Stimulated activated CD8-positive, alpha-beta memory T cell treated with anti-CD3 and anti-CD28 coated beads, Interleukin-7, amount 100 ng/mL, for 48 hours (primary cell): Measurements from ENCODE around the gene ADCY7.

Experiments
- DNase-seq, 2 donors: peaks; one replicate each; pipeline ENCODE4 v3.0.0-alpha.2; 2020; ENCODE audit warnings: low read depth in 1 of 2; ENCODE audit errors: extremely low read depth in 1 of 2

Gene ADCY7

DNA sequence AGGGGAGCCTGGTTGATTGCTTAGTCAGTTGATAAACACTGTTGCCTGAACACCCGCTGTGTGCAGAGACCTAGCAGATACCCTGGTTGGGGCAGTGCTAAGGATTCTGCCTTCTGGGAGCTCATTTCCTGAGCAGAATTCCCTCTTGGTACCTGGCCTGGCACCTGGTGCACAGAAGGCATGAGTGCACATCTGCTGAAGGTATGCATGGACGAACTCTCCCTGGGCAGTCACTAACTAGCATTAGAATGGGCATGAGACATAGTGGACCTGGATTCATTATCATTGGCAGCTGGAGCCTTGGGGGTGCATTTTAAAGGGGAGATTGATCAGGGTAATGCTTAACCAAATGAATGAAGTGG, 13.1 kb downstream of the ADCY7 start:
- no peak for DNase-seq

DNA sequence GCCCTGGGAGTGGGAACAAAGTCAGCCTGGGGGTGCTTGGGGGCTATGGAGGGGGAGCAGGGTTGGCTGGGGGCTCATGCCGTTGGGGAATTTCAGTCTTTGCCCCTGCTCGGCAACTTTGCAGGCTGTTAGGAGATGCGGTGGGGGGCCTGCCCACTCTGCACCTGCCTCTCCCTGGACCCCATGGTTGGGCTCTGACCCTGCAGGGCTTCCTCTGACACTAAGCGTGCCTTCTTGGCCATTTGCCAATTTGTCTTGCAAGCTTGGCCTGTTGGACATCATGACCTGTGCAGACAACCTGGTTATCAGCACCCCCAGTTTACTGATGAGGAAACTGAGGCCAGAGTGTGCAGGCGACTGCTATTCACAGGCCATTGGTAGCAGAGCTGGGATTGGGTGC, 14.6 kb downstream of the ADCY7 start:
- DNase-seq = no peak

GRCh38 chr16:50281391-50282009, 15.1 kb downstream of the ADCY7 start:
- no peak for DNase-seq

GRCh38 chr16:50282010-50282538, 15.7 kb downstream of the ADCY7 start:
- DNase-seq = no peak

DNA sequence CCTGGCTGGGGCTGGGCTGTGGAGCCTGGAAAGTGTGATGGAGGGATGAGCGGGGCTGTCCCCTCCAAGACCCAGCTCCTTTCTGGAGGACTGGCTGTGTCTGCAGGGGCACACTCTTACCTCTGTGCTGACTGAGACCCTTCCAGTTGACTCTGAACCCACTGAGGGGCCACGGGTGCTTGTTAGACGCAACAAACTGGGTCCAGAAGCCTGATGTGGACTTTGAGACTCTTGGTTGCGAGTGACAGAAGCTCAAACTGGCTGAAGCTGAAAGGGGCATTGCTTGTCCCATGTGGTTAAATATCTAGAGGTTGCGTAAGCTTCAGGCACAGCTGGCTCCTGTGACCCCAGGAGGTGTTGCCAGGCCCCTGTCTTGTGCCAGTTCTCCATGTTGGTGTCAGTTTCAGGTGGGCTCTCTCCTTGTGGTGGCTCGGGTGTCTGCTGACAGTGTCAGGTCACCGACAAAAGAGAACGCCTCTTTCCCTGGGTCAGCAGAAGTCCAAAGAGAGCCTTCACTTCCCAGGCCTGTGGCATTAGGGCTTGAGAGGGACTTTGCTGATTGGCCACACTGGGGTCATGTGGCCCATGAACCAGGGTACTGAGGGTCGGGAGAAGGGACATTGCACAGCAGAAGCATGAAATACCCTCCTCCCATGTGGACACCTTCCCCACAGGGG, 16.7 kb downstream of the ADCY7 start:
- DNase-seq = no peak

- no peak for DNase-seq
These were observed 18.0 kb downstream of the ADCY7 start for GRCh38 chr16:50284131-50284911.

DNA sequence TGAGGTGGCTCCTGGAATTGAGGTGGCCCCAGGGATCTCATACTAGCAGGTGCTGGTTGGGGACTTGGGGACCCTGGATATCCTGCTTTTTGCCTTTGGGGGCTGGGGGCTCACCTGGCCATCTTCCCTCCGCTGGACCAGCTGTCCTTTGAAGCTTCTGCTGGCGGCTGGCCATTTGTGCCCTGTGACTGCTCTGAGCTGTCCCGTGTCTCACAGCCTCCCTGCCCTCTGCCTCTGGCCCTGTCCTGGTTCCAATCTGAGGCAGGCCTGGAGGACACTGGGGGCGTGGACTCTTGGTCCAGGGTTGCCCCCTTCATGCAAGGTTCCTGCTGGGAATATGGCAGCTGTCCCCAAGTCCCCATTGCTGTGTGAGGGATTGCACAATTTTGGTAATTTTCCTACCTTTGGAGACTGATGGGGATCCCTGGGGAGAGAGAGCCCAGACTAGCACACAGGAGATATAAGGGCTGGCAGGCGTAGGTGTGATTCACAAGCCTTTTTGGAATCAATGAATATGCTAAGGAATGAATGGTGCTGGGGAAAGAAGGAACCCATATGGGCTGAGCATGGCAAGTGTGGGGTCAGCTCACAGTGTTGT, 19.2 kb downstream of the ADCY7 start:
- DNase-seq = no peak

GRCh38 chr16:50286681-50287080, 20.3 kb downstream of the ADCY7 start:
- no peak for DNase-seq

- DNase-seq = no peak
These were observed 21.7 kb downstream of the ADCY7 start for GRCh38 chr16:50288026-50288425.

- DNase-seq = no peak
These were observed 22.6 kb downstream of the ADCY7 start for GRCh38 chr16:50288920-50289319.

- no peak for DNase-seq
These were observed 23.8 kb downstream of the ADCY7 start for GRCh38 chr16:50289950-50290764.

DNA sequence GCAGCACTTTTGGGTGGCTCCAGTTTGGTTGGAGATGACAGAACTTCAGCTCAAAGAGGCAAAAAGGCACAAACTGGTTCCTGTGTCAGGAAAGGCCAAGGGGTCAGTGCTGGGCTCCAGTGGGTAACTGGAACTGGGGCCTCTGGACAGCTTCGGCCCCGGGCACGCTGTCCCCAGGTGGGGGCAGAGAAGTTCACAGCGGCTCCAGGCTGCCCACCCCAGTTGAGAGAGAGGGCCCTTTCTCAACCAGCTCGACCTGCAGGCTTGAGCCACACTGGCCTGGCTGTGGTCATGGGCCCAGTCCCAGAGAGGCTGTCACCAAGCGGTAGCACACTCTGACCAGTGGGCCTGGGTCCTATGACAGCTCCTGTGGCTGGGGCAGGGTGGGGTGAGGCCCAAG, 24.5 kb downstream of the ADCY7 start:
- DNase-seq = no peak

DNA sequence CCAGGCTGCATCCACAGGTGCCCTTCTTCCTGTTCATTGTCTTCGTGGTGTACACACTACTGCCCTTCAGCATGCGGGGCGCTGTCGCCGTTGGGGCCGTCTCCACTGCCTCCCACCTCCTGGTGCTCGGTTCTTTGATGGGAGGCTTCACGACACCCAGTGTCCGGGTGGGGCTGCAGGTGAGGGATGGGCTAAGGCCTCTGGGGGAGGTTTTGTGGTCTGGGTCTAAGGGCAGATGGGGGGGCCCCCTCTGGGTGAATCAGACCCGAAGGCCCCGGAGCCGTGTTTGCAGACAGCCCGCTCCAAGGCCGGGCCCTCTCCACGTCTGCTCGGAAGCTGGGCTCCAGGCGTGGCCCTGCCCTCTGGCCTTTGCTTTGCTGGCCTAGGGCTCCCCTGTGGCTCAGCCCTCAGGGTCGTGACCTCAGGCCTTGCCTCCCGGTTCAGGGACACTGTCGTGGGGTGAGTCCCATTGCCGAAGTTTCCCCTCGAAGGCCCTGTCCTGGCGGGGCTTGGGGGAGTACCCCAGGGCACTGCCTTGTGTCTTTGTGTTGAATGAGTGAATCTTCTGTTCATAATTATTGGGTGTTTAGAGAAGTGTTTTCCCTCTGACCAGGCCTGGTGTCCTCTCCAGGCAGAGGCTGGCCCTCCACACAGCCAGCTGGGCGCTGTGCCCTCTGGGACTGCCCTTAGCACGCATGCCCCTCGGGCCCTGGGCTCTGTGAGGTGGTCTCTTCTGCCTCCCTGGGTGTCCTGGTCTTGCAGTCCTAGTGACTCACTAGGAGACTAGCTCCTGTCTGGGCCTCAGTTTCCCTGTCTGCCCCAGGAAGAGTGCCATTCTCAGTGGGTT, 25.6 kb downstream of the ADCY7 start:
- DNase-seq = no peak

GRCh38 chr16:50292566-50292948, 26.2 kb downstream of the ADCY7 start:
- DNase-seq = no peak

- no peak for DNase-seq
These were observed 26.9 kb downstream of the ADCY7 start for GRCh38 chr16:50293041-50293783.

DNA sequence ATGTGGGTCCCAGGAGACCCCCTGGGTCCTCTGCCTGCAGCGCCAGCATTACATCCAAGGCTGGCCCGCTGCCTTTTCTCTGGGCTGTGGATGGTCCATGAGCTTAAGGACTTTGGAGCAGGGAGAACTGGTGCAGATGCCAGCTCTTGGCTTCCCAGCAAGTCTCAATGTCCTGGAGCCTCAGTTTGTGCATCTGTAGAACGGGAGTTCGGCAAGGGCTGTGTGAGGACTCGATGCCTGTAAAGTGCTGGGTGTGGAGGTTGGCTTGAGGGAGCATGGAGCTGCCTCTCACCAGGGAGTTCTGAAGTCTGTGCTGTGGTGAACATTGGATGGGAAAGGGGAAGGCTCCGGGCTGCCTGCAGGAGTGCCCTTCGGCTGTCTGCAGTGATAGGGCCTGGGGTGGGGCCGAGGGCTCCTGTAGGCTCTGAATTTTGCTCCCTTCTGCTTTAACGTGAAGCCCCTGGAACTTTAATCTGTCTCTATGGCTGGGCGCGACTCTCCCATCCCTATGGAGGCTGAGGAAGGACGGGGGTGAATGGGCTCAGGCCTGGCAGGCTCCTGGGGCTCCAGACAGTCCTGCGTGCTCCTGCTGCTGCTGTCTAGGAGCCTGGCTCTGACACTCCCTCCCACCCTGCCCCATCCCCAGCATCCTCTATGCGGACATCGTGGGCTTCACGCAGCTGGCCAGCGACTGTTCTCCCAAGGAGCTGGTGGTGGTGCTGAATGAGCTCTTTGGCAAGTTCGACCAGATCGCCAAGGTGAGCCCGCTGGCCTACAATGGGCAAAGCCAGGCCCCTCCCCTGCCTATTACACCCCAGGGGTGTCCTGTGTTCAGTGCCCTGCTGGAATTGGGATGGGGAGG, 27.9 kb downstream of the ADCY7 start:
- DNase-seq = no peak

GRCh38 chr16:50294955-50295354, 28.6 kb downstream of the ADCY7 start:
- DNase-seq = no peak

DNA sequence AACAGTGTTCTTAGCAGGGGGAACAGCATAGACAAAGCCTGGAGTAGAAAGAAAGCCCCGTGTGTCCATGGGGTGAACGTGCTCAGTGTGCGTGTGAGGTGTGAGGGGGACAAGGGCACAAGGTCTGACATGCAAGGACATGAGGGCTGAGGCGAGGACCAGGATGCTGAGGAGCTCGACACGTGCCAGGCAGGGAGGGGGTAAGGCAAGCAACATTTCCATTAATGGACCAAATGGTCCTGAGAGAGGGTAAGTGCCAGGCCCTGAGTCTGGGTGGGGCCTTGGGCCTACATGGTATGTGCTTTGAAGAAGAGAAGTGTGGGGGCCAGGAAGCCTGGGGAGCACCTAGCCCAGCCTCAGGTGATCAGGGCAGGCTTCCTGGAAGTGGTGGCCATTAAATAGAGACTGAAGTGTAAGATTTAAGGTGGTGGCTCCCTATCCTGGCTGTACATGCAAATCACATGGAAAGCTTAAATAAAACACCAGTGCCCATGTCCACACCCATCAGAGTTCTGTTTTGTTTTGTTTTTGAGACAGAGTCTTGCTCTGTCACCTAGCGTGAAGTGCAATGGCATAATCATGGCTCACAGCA, 29.3 kb downstream of the ADCY7 start:
- no peak for DNase-seq
